GM12875 (cell line): ENCODE measurements around the gene ZNF674.

Experiments
- H3K4me3 ChIP-seq: one replicate; pipeline ENCODE4 v1.5.1; 2011; ENCODE audit warnings: low read depth, low read length, control low read depth
- CTCF ChIP-seq: IDR thresholded peaks from 2 replicates; pipeline ENCODE4 v1.5.1; 2011; ENCODE audit warnings: low read depth, mild to moderate bottlenecking, control low read depth, inconsistent platforms, low read length, moderate library complexity, borderline replicate concordance; ENCODE audit not compliant: insufficient read depth

The ZNF674 gene

GRCh38 chrX:46459603-46460002 is 85.6 kb downstream of the ZNF674 start:
- H3K4me3 ChIP-seq = no peak overlapping the region
- TF ChIP-seq CTCF = no peak

GRCh38 chrX:46456125-46456922 is 88.9 kb downstream of the ZNF674 start:
- no peak overlapping the region for H3K4me3 ChIP-seq
- TF ChIP-seq CTCF = no peak
